Measurements from ENCODE around the gene SYT2. TPM values are rescaled to one million over a fixed set of nuclear protein-coding genes. Genes with fewer than 3 reads are reported as not detected.

The SYT2 gene
- total and polyA plus RNA-seq, 9 of the 15 experiments (the other 6 are each of a cell fraction or from before 2014, with no cell fraction given): not detected

GRCh38 chr1:202584707-202585589 lies 125.3 kb downstream of the SYT2 start (continued):
- TF ChIP-seq ZBTB2 (IDR thresholded peaks at IDR 0.05): no peak
- peak; percentile 41 to 77; a peak in 3 of 4 replicates for TF ChIP-seq RCOR1 (IDR thresholded peaks at IDR 0.05; ENCODE audit: borderline replicate concordance in 1 of 2, low read depth in 2 of 2, low read length in 2 of 2)
- peak; percentile 70; a peak in 2 of 4 replicates for TF ChIP-seq KDM1A (IDR thresholded peaks at IDR 0.05)
- no peak for TF ChIP-seq NCOA2 (IDR thresholded peaks at IDR 0.05; ENCODE audit: partially characterized antibody in 2 of 2)
- TF ChIP-seq HDAC8 (tag; IDR thresholded peaks at IDR 0.05): no peak
- peak; percentile 75 for TF ChIP-seq FOSL1 (tag; conservative IDR thresholded peaks at IDR 0.05)
- TF ChIP-seq ESRRA (IDR thresholded peaks at IDR 0.05; ENCODE audit: borderline replicate concordance, low read depth): peak; percentile 52; the same call in 1 of the 2 replicates
- TF ChIP-seq TEAD4 (IDR thresholded peaks at IDR 0.05; ENCODE audit: low read length): peak; percentile 60; the same call in 1 of the 2 replicates
- no peak for TF ChIP-seq TEAD4 (CRISPR knock-in tag; IDR thresholded peaks at IDR 0.05; ENCODE audit: borderline replicate concordance)
- TF ChIP-seq ZNF766 (CRISPR knock-in tag; conservative IDR thresholded peaks at IDR 0.05): peak; percentile 50; the same call in 1 of the 2 replicates
- TF ChIP-seq ASH1L (IDR thresholded peaks at IDR 0.05; ENCODE audit: borderline replicate concordance, low read depth, partially characterized antibody): no peak
- no peak for TF ChIP-seq ZNF253 (CRISPR knock-in tag; conservative IDR thresholded peaks at IDR 0.05)
- TF ChIP-seq TAL1 (IDR thresholded peaks at IDR 0.05): peak; percentile 27
- TF ChIP-seq ZNF717 (CRISPR knock-in tag; IDR thresholded peaks at IDR 0.05): no peak
- TF ChIP-seq ZNF696 (CRISPR knock-in tag; conservative IDR thresholded peaks at IDR 0.05): no peak
- peak; percentile 62 for TF ChIP-seq CBFA2T3 (IDR thresholded peaks at IDR 0.05)
- TF ChIP-seq, protein P1, sequence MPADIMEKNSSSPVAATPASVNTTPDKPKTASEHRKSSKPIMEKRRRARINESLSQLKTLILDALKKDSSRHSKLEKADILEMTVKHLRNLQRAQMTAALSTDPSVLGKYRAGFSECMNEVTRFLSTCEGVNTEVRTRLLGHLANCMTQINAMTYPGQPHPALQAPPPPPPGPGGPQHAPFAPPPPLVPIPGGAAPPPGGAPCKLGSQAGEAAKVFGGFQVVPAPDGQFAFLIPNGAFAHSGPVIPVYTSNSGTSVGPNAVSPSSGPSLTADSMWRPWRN (IDR thresholded peaks at IDR 0.05; ENCODE audit: low read depth): peak; percentile 72; the same call in 1 of the 2 replicates
- no peak for TF ChIP-seq JUND (IDR thresholded peaks at IDR 0.05; ENCODE audit: borderline replicate concordance, low read depth, low read length)
- peak; percentile 17; the same call in 1 of the 3 replicates for TF ChIP-seq JUND (tag; IDR thresholded peaks at IDR 0.05; ENCODE audit: borderline replicate concordance, low read depth, low read length)
- TF ChIP-seq, protein P2, sequence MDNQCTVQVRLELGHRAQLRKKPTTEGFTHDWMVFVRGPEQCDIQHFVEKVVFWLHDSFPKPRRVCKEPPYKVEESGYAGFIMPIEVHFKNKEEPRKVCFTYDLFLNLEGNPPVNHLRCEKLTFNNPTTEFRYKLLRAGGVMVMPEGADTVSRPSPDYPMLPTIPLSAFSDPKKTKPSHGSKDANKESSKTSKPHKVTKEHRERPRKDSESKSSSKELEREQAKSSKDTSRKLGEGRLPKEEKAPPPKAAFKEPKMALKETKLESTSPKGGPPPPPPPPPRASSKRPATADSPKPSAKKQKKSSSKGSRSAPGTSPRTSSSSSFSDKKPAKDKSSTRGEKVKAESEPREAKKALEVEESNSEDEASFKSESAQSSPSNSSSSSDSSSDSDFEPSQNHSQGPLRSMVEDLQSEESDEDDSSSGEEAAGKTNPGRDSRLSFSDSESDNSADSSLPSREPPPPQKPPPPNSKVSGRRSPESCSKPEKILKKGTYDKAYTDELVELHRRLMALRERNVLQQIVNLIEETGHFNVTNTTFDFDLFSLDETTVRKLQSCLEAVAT (IDR thresholded peaks at IDR 0.05): 0 out of 4 replicates have a peak, but pooled peaks of 1 of the 2 experiments have one; percentile 43
- peak; percentile 31; the same call in 1 of the 2 replicates for TF ChIP-seq TOE1 (IDR thresholded peaks at IDR 0.05; ENCODE audit: borderline replicate concordance)
- TF ChIP-seq TOE1 (CRISPR knock-in tag; IDR thresholded peaks at IDR 0.05; ENCODE audit: borderline replicate concordance, low read depth): no peak
- no peak for TF ChIP-seq SMAD2 (IDR thresholded peaks at IDR 0.05; ENCODE audit: low read depth, low read length)
